Activated T-helper 17 cell treated with anti-CD3 and anti-CD28 coated beads, Interleukin-2, amount 50 U/mL, for 72 hours (primary cell): ENCODE data around the gene MMP3. TPM values are rescaled to one million over a fixed set of nuclear protein-coding genes. Genes with fewer than 3 reads are reported as not detected.

Source experiments
- ATAC-seq: fragments of 150-1000 bp; cut with Tn5 transposase; replicated peaks from 2 replicates; pipeline ENCODE4 v1.10.0; 2021; ENCODE audit warnings: mild to moderate bottlenecking, moderate library complexity
- H3K27ac Mint-ChIP-seq: one replicate; pipeline ENCODE4 v1.8.0; 2022; ENCODE audit warnings: mixed read lengths
- H3K27me3 Mint-ChIP-seq: one replicate; pipeline ENCODE4 v1.8.0; 2022; ENCODE audit warnings: mixed read lengths
- H3K36me3 Mint-ChIP-seq: one replicate; pipeline ENCODE4 v1.8.0; 2022; ENCODE audit warnings: low read depth, mild to moderate bottlenecking, mixed read lengths
- H3K4me1 Mint-ChIP-seq: one replicate; pipeline ENCODE4 v1.8.0; 2022; ENCODE audit warnings: mixed read lengths
- H3K4me3 Mint-ChIP-seq: one replicate; pipeline ENCODE4 v1.8.0; 2022; ENCODE audit warnings: mild to moderate bottlenecking, mixed read lengths
- H3K9me3 Mint-ChIP-seq: one replicate; pipeline ENCODE4 v1.8.0; 2022; ENCODE audit warnings: mixed read lengths
- total RNA-seq, 2 donors: library from RNA; stranded (reverse); gene quantifications; one replicate each; pipeline ENCODE4 v1.2.3, GENCODE V29; 2022

The MMP3 gene
- total RNA-seq, 2 donors from 2014 or later: not detected

- Mint-ChIP-seq H3K27me3 (no peaks in the 10 kb centered on the region), H3K4me1 (no peaks in the 10 kb centered on the region), H3K27ac (no peak overlapping the region), H3K4me3 (no peak overlapping the region), H3K9me3 (no peaks in the 10 kb centered on the region), H3K36me3 (no peaks in the 10 kb centered on the region)
- no peak for ATAC-seq
Observed at GRCh38 chr11:102788334-102788995, 54.9 kb downstream of the MMP3 start.

Other genes starting within 250 kb of the MMP3 start
- gene MMP20, start 218.3 kb downstream of the MMP3 start, total RNA-seq: not detected
- gene MMP27, start 137.8 kb downstream of the MMP3 start, total RNA-seq: not detected
- gene MMP8, start 118.7 kb downstream of the MMP3 start, total RNA-seq: not detected
- gene MMP10, start 63.0 kb downstream of the MMP3 start, total RNA-seq: not detected
- not detected for gene MMP1, start 45.4 kb downstream of the MMP3 start, total RNA-seq
- under 1 TPM in 1 of 2 donors, not detected in 1; 0.22 TPM for gene MMP12, start 31.4 kb upstream of the MMP3 start, total RNA-seq
- gene MMP13, start 112.1 kb upstream of the MMP3 start, total RNA-seq: not detected
- gene DCUN1D5, start 248.6 kb upstream of the MMP3 start, total RNA-seq: 10 to 100 TPM; 39.2 to 64.8 TPM